Neural progenitor cell (in vitro differentiated cells): ENCODE data around the gene CX3CL1. TPM values are rescaled to one million over a fixed set of nuclear protein-coding genes. Genes with fewer than 3 reads are reported as not detected.
"Not testable (repeated sequence)": the region's sequence is repeated elsewhere in the genome, so short reads cannot be mapped to it uniquely, and the experiment has no call there.

ENCODE experiments used
- DNase-seq: peaks from one replicate; pipeline ENCODE4 v3.0.0-alpha.2; 2016; ENCODE audit warnings: low spot score
- H2AFZ ChIP-seq: fragments of 200-600 bp; sonication (generic); replicated peaks from 2 replicates; pipeline ENCODE4 v1.6.1; 2016; ENCODE audit warnings: antibody characterized with exemption
- H3F3A ChIP-seq: fragments of 200-600 bp; sonication (generic); 2 replicates; pipeline ENCODE4 v1.6.1; 2016; ENCODE audit warnings: antibody characterized with exemption, low read depth
- H3K27ac ChIP-seq: fragments of 200-600 bp; sonication (generic); 2 replicates; pipeline ENCODE4 v1.5.1; 2016; ENCODE audit warnings: mild to moderate bottlenecking
- H3K27me3 ChIP-seq: fragments of 200-600 bp; sonication (generic); 2 replicates; pipeline ENCODE4 v1.6.1; 2016; ENCODE audit warnings: mild to moderate bottlenecking, moderate library complexity
- H3K36me3 ChIP-seq: fragments of 200-600 bp; sonication (generic); 2 replicates; pipeline ENCODE4 v1.5.1; 2016
- H3K4me1 ChIP-seq: fragments of 200-600 bp; sonication (generic); 2 replicates; pipeline ENCODE4 v1.6.1; 2016; ENCODE audit warnings: mixed run types
- H3K4me2 ChIP-seq: fragments of 200-600 bp; sonication (generic); 2 replicates; pipeline ENCODE4 v1.6.1; 2016
- H3K4me3 ChIP-seq: fragments of 200-600 bp; sonication (generic); 2 replicates; pipeline ENCODE4 v1.5.1; 2016
- H3K79me2 ChIP-seq: fragments of 200-600 bp; sonication (generic); 2 replicates; pipeline ENCODE4 v1.6.1; 2016; ENCODE audit warnings: low read depth
- H3K9ac ChIP-seq: fragments of 200-600 bp; sonication (generic); 2 replicates; pipeline ENCODE4 v1.6.1; 2016
- H3K9me3 ChIP-seq: fragments of 200-600 bp; sonication (generic); 2 replicates; pipeline ENCODE4 v1.5.1; 2016; ENCODE audit warnings: low read depth
- H4K20me1 ChIP-seq: fragments of 200-600 bp; sonication (generic); 2 replicates; pipeline ENCODE4 v1.6.1; 2016; ENCODE audit warnings: low read depth
- H3K27ac Mint-ChIP-seq: 3 replicates; pipeline ENCODE4 v1.8.0; 2021; ENCODE audit warnings: mixed read lengths
- H3K27me3 Mint-ChIP-seq: 2 replicates; pipeline ENCODE4 v1.8.0; 2022; ENCODE audit warnings: low read depth, mild to moderate bottlenecking, inconsistent platforms, moderate library complexity, mixed read lengths; ENCODE audit not compliant: insufficient read depth
- H3K36me3 Mint-ChIP-seq: 3 replicates; pipeline ENCODE4 v1.8.0; 2021; ENCODE audit warnings: mixed read lengths
- H3K4me1 Mint-ChIP-seq: 3 replicates; pipeline ENCODE4 v1.8.0; 2021; ENCODE audit warnings: mixed read lengths
- H3K4me3 Mint-ChIP-seq: 3 replicates; pipeline ENCODE4 v1.8.0; 2021; ENCODE audit warnings: mild to moderate bottlenecking, moderate library complexity, mixed read lengths
- H3K9me3 Mint-ChIP-seq: 3 replicates; pipeline ENCODE4 v1.8.0; 2020; ENCODE audit warnings: mixed read lengths
- EZH2 ChIP-seq: fragments of 200-600 bp; sonication (generic); IDR thresholded peaks from 2 replicates; pipeline ENCODE4 v1.6.1; 2017; ENCODE audit warnings: antibody characterized with exemption, mild to moderate bottlenecking, moderate library complexity
- EZH2phosphoT487 ChIP-seq: fragments of 200-600 bp; sonication (generic); IDR thresholded peaks from 2 replicates; pipeline ENCODE4 v1.6.1; 2017; ENCODE audit warnings: antibody characterized with exemption
- total RNA-seq: library from RNA; depleted of rRNA; stranded (reverse); fragments of >200 nt; gene quantifications from 2 replicates; pipeline ENCODE4 v1.2.3, GENCODE V29; 2015; ENCODE audit warnings: low replicate concordance
- TF ChIP-seq, protein P1 (sequence below): fragments of 200-600 bp; sonication (generic); IDR thresholded peaks from 2 replicates; pipeline ENCODE4 v1.5.1; 2017; ENCODE audit warnings: antibody characterized with exemption, mild to moderate bottlenecking

The CX3CL1 gene
- total RNA-seq, 1 donor from 2014 or later = 0.65 TPM

- Histone ChIP-seq H3K9me3 (no peaks in the 10 kb centered on the region), H2AFZ (no peak overlapping the region), H3K27me3 (no peaks in the 10 kb centered on the region), H3K4me3 (no peak overlapping the region), H3K4me1 (no peaks in the 10 kb centered on the region), H3K36me3 (no peaks in the 10 kb centered on the region), H3F3A (no peaks in the 10 kb centered on the region), H3K27ac (no peak overlapping the region), H3K79me2 (no peaks in the 10 kb centered on the region), H3K9ac (no peak overlapping the region), H4K20me1 (no peaks in the 10 kb centered on the region), H3K4me2 (no peak overlapping the region)
- H3K4me3 Mint-ChIP-seq = no peak overlapping the region
- H3K27me3 Mint-ChIP-seq = peaks cover 14% of the 10 kb centered on the region
- no peak for DNase-seq
- no peak overlapping the region for H3K27ac Mint-ChIP-seq
- H3K4me1 Mint-ChIP-seq = no peaks in the 10 kb centered on the region
- no peaks in the 10 kb centered on the region for H3K36me3 Mint-ChIP-seq
- no peak for TF ChIP-seq EZH2
- no peak for TF ChIP-seq EZH2phosphoT487
- TF ChIP-seq, protein P1, sequence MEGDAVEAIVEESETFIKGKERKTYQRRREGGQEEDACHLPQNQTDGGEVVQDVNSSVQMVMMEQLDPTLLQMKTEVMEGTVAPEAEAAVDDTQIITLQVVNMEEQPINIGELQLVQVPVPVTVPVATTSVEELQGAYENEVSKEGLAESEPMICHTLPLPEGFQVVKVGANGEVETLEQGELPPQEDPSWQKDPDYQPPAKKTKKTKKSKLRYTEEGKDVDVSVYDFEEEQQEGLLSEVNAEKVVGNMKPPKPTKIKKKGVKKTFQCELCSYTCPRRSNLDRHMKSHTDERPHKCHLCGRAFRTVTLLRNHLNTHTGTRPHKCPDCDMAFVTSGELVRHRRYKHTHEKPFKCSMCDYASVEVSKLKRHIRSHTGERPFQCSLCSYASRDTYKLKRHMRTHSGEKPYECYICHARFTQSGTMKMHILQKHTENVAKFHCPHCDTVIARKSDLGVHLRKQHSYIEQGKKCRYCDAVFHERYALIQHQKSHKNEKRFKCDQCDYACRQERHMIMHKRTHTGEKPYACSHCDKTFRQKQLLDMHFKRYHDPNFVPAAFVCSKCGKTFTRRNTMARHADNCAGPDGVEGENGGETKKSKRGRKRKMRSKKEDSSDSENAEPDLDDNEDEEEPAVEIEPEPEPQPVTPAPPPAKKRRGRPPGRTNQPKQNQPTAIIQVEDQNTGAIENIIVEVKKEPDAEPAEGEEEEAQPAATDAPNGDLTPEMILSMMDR = no peak
- H3K9me3 Mint-ChIP-seq = no peaks in the 10 kb centered on the region
Measured at GRCh38 chr16:57395026-57395425, 22.7 kb downstream of the CX3CL1 start.

GRCh38 chr16:57396786-57397185 is 24.5 kb downstream of the CX3CL1 start:
- H3K27ac ChIP-seq = no peak overlapping the region

GRCh38 chr16:57397493-57397892 is 25.2 kb downstream of the CX3CL1 start:
- H3K4me3 Mint-ChIP-seq, H3K4me3 ChIP-seq, H3K27me3 Mint-ChIP-seq, DNase-seq, H3K9ac ChIP-seq, H3K79me2 ChIP-seq, H3K36me3 Mint-ChIP-seq, H3K9me3 ChIP-seq, H4K20me1 ChIP-seq, H3K27ac ChIP-seq, H3F3A ChIP-seq, H3K36me3 ChIP-seq, H3K4me1 ChIP-seq, H3K27me3 ChIP-seq, H3K4me1 Mint-ChIP-seq, H3K4me2 ChIP-seq, H2AFZ ChIP-seq, H3K27ac Mint-ChIP-seq, H3K9me3 Mint-ChIP-seq: not testable (repeated sequence)

More at GRCh38 chr16:57396786-57397185, 24.5 kb downstream of the CX3CL1 start:
- Histone ChIP-seq H3K79me2 (no peaks in the 10 kb centered on the region), H3K27me3 (no peaks in the 10 kb centered on the region), H3K4me1 (no peaks in the 10 kb centered on the region), H3K9ac (no peak overlapping the region), H3K36me3 (no peaks in the 10 kb centered on the region), H3K9me3 (no peaks in the 10 kb centered on the region), H2AFZ (no peak overlapping the region), H4K20me1 (no peaks in the 10 kb centered on the region), H3F3A (no peaks in the 10 kb centered on the region), H3K4me2 (no peak overlapping the region), H3K4me3 (no peak overlapping the region)
- no peaks in the 10 kb centered on the region for H3K9me3 Mint-ChIP-seq
- no peak for DNase-seq
- TF ChIP-seq EZH2phosphoT487 (no peak), EZH2 (no peak)
- TF ChIP-seq, protein P1 = no peak
- H3K4me3 Mint-ChIP-seq = no peak overlapping the region
- no peak overlapping the region for H3K27ac Mint-ChIP-seq
- no peaks in the 10 kb centered on the region for H3K4me1 Mint-ChIP-seq
- H3K36me3 Mint-ChIP-seq = no peaks in the 10 kb centered on the region
- H3K27me3 Mint-ChIP-seq = peaks cover 10% of the 10 kb centered on the region

DNA sequence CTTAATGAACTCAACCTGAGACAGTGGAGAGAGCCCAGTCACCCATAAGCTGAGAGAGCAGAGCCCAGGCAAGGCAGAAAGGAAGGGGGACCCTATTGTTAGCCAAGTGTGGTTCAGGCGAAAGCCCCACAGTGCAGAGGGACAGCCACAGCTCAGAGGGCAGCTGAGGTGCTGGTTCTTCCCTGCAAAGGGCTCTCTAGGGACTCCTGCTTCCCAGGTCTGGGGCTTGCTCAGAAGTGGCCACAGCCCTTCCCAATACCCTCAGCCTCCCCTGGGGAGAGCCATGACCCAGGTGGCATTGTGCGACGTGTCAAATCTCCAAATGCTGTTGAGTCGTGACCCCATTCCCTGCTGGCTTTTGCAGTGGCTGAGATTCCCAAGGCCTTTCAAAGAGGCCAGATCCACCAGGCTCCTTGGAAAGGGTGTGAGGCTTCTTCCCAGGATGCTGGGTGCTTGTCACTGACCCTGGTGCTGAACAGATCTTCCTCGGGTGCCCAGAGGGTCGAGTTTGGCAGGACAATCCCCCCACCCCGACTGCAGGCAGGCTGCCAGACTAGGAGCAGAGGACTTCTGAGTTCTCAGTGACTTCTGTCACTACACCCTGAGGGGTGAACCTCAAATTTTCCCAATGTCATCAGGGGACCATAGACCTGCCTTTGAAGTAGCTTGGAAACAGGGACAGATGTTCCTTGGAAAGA is 29.8 kb downstream of the CX3CL1 start:
- Histone ChIP-seq H4K20me1 (no peaks in the 10 kb centered on the region), H3K27ac (no peak overlapping the region), H3K4me2 (no peak overlapping the region), H3K9me3 (no peaks in the 10 kb centered on the region), H3K79me2 (no peaks in the 10 kb centered on the region), H3K4me1 (no peaks in the 10 kb centered on the region), H3K27me3 (no peaks in the 10 kb centered on the region), H3F3A (peaks cover 8% of the 10 kb centered on the region), H3K36me3 (no peaks in the 10 kb centered on the region), H2AFZ (no peak overlapping the region), H3K4me3 (no peak overlapping the region), H3K9ac (no peak overlapping the region)
- H3K36me3 Mint-ChIP-seq = no peaks in the 10 kb centered on the region
- H3K4me1 Mint-ChIP-seq = no peaks in the 10 kb centered on the region
- DNase-seq = no peak
- no peak overlapping the region for H3K27ac Mint-ChIP-seq
- H3K4me3 Mint-ChIP-seq = no peak overlapping the region
- TF ChIP-seq, protein P1 = no peak
- TF ChIP-seq EZH2 (no peak), EZH2phosphoT487 (no peak)
- peaks cover 10% of the 10 kb centered on the region for H3K27me3 Mint-ChIP-seq
- H3K9me3 Mint-ChIP-seq = no peaks in the 10 kb centered on the region
